OCI-LY7 (cell line): ENCODE results near the gene BOLA2B. TPM values are rescaled to one million over a fixed set of nuclear protein-coding genes. Genes with fewer than 3 reads are reported as not detected.
"Not testable (repeated sequence)": the region's sequence is repeated elsewhere in the genome, so short reads cannot be mapped to it uniquely, and the experiment has no call there.

Source experiments
- Bru-seq: library from RNA; stranded (reverse); fragments of 400-500 nt; gene quantifications from one replicate; lab custom pipeline; 2021; lab: Mats Ljungman, UMichigan
- BruChase-seq, 2 experiments: library from RNA; stranded (reverse); fragments of 400-500 nt; gene quantifications; one replicate each; lab custom pipeline; 2021; lab: Mats Ljungman, UMichigan
- BruUV-seq: library from RNA; stranded (reverse); fragments of 400-500 nt; replicated peaks from 2 replicates; lab custom pipeline; 2021; lab: Mats Ljungman, UMichigan
- CTCF ChIA-PET: fragments of 300-600 bp; sonication (Branson Sonifier 250); formaldehyde crosslinking; loops from one replicate; lab custom pipeline; 2022; ENCODE audit warnings: antibody characterized with exemption; ENCODE audit not compliant: unreplicated experiment; lab: Charles Lee
- POLR2A ChIA-PET: fragments of 300-600 bp; sonication (Branson Sonifier 250); formaldehyde crosslinking; loops from one replicate; lab custom pipeline; 2022; ENCODE audit warnings: antibody characterized with exemption; lab: Charles Lee
- DNase-seq: peaks from one replicate; pipeline ENCODE4 v3.0.0-alpha.2; 2015; ENCODE audit warnings: low spot score
- H2AFZ ChIP-seq: fragments of 200-600 bp; sonication (generic), shearing (Covaris generic); 2 replicates; pipeline ENCODE4 v1.6.1; 2014; ENCODE audit warnings: mild to moderate bottlenecking, antibody characterized with exemption, low read length, moderate library complexity
- H3K27ac ChIP-seq: fragments of 200-600 bp; sonication (generic); 2 replicates; pipeline ENCODE4 v1.5.1; 2014; ENCODE audit warnings: mixed run types, low read depth, mild to moderate bottlenecking, moderate library complexity, low read length, inconsistent platforms; ENCODE audit not compliant: poor library complexity, severe bottlenecking
- H3K36me3 ChIP-seq: fragments of 200-600 bp; sonication (generic); 2 replicates; pipeline ENCODE4 v1.6.1; 2014; ENCODE audit warnings: mild to moderate bottlenecking, antibody characterized with exemption, low read length, moderate library complexity, mixed read lengths; ENCODE audit not compliant: insufficient read depth
- H3K4me1 ChIP-seq: fragments of 200-600 bp; sonication (generic); 2 replicates; pipeline ENCODE4 v1.5.1; 2014; ENCODE audit warnings: mild to moderate bottlenecking, low read length; ENCODE audit not compliant: insufficient read depth, poor library complexity, severe bottlenecking
- H3K4me2 ChIP-seq: fragments of 200-600 bp; sonication (generic); 2 replicates; pipeline ENCODE4 v1.6.1; 2014; ENCODE audit warnings: mild to moderate bottlenecking, low read length
- H3K4me3 ChIP-seq: fragments of 200-600 bp; sonication (generic); 2 replicates; pipeline ENCODE4 v1.5.1; 2014; ENCODE audit warnings: mild to moderate bottlenecking, low read depth, low read length; ENCODE audit not compliant: poor library complexity, severe bottlenecking
- H3K79me2 ChIP-seq: fragments of 200-600 bp; sonication (generic); 2 replicates; pipeline ENCODE4 v1.6.1; 2016; ENCODE audit warnings: low read depth, mild to moderate bottlenecking, low read length, moderate library complexity, mixed read lengths; ENCODE audit not compliant: insufficient read depth
- H3K9me2 ChIP-seq: fragments of 200-600 bp; sonication (generic); 2 replicates; pipeline ENCODE4 v1.6.1; 2016; ENCODE audit warnings: mild to moderate bottlenecking, low read length, mixed read lengths; ENCODE audit not compliant: insufficient read depth
- H3K9me3 ChIP-seq: fragments of 200-600 bp; sonication (generic); 2 replicates; pipeline ENCODE4 v1.6.1; 2014; ENCODE audit warnings: mild to moderate bottlenecking, mixed run types, low read length, mixed read lengths
- H4K20me1 ChIP-seq: fragments of 200-600 bp; sonication (generic); 2 replicates; pipeline ENCODE4 v1.6.1; 2014; ENCODE audit warnings: mild to moderate bottlenecking, antibody characterized with exemption, low read length, moderate library complexity, mixed read lengths; ENCODE audit not compliant: insufficient read depth
- intact Hi-C: fragments of 100-400 bp; cut with micrococcal nuclease; formaldehyde crosslinking; loops from one replicate; pipeline ENCODE4 v1.10.0; 2022; ENCODE audit not compliant: unreplicated experiment
- long read RNA-seq: library from polyadenylated mRNA; stranded (forward); transcript quantifications from one replicate; pipeline ENCODE4 v2.0.0, GENCODE V29; 2022
- total RNA-seq, 2 experiments: library from RNA; depleted of rRNA in 1 of 2; stranded (reverse); fragments of >200 nt in 1 of 2; shearing (Covaris generic) in 1 of 2; gene quantifications; 2 replicates each; pipeline ENCODE4 v1.2.3, GENCODE V29; 2014 to 2022

BOLA2B gene
- 73.1 and 119 TPM in 2 replicates for total RNA-seq (2014; rRNA removed; shearing (Covaris generic))
- 169 and 179 TPM in 2 replicates for total RNA-seq (2022)
- Bru-seq, nascent RNA = not detected
- BruChase-seq, experiment 1, labeled RNA remaining after a 6-hour chase = percentile 30 among the genes with signal in this experiment
- percentile 32 among the genes with signal in this experiment for BruChase-seq, experiment 2, labeled RNA remaining after a 2-hour chase
- long read RNA-seq, transcript BOLA2B-201 (3 exons, 1,012 nt) = major isoform, 39 of 47 reads
- long read RNA-seq, partial matches to known transcripts = 0 of 47 reads
- long read RNA-seq, other reads (novel, unspliced or antisense) = 2 of 47 reads

DNA sequence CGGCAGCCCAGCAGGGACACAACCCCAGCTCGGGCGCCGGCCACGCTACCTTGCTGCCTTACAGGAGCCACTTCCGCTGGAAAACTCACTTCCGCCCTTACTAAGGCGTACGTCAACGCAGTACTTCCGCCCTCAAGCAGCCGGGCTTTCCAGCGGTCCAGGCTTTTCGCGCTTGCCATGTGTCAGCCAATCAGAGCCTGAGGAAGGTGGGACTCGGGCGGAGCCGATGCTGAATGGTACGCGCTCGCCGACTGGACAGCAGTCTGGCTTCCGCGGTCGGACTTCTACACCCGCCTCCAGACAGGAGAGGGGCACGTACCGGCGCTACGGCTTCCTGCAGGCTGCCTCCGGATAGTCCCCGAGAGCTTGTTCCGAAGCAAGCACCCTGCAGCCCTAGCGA lies at the start of gene BOLA2B, which contains the start of gene SLX1A:
Gene BOLA2B (minus strand): TSS at position 52 of the 400 bp plus-strand sequence. CDS start 71 bp downstream, outside the sequence.
Gene SLX1A (plus strand): TSS at position 261 of the 400 bp plus-strand sequence. CDS start 210 bp downstream, outside the sequence.
- CTCF ChIA-PET = not testable (repeated sequence)

DNA sequence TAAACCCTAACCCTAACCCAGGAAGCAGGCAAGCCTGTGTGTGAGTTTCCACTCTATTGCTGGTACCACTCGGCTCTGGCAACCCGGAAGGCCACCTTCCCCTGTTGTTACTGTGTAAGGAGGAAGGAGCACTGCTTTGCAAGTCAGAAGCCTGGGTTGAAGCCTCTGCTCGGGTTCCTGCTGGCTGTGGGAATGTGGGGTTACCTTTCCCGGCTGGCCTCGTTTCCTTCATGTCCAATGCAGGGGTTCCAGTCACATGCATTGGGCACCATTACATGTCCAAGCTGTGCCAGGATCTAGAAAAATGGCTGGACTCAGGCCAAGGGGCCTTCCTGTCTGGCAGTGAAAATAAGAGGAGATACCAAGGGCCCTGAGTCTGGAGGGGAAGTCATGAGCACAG lies 23.6 kb upstream of the BOLA2B start:
- intact Hi-C loops, H4K20me1 ChIP-seq, H3K4me1 ChIP-seq, DNase-seq, H3K36me3 ChIP-seq, H3K4me2 ChIP-seq, CTCF ChIA-PET, H3K9me2 ChIP-seq, H3K9me3 ChIP-seq, H3K79me2 ChIP-seq, H2AFZ ChIP-seq, POLR2A ChIA-PET, H3K4me3 ChIP-seq, H3K27ac ChIP-seq, BruUV-seq: not testable (repeated sequence)

More for the DNA sequence above, at the start of gene BOLA2B, which contains the start of gene SLX1A:
- H3K79me2 ChIP-seq, H3K4me1 ChIP-seq, BruUV-seq, H3K9me2 ChIP-seq, H3K4me2 ChIP-seq, H2AFZ ChIP-seq, H4K20me1 ChIP-seq, H3K9me3 ChIP-seq, intact Hi-C loops, DNase-seq, H3K27ac ChIP-seq, POLR2A ChIA-PET, H3K36me3 ChIP-seq: not testable (repeated sequence)
- peak within 1 kb of the TSS; percentile 60 for H3K4me3 ChIP-seq

DNA sequence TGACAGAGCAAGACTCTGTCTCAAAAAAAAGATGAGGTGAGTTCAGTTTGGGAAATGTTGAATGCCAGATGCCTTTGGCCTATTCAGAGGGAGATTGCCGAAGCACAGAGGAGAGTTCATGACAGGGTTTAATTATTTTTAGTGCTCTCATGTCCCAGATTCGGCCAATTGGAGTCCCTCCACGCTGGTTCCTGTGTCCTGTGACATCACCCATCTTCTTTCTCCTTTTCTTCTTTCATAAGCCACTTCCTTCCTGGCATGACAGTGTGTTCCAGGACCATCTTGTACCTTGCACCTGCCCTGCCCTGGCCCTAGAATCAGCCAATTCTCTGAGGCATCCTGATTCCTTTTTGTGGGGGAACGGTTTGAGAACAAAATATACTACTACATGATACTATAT lies 17.9 kb upstream of the BOLA2B start:
- H3K4me2 ChIP-seq, H3K27ac ChIP-seq, CTCF ChIA-PET, H2AFZ ChIP-seq, intact Hi-C loops, H4K20me1 ChIP-seq, H3K79me2 ChIP-seq, H3K4me3 ChIP-seq, H3K4me1 ChIP-seq, DNase-seq, H3K9me2 ChIP-seq, BruUV-seq, POLR2A ChIA-PET, H3K9me3 ChIP-seq, H3K36me3 ChIP-seq: not testable (repeated sequence)

DNA sequence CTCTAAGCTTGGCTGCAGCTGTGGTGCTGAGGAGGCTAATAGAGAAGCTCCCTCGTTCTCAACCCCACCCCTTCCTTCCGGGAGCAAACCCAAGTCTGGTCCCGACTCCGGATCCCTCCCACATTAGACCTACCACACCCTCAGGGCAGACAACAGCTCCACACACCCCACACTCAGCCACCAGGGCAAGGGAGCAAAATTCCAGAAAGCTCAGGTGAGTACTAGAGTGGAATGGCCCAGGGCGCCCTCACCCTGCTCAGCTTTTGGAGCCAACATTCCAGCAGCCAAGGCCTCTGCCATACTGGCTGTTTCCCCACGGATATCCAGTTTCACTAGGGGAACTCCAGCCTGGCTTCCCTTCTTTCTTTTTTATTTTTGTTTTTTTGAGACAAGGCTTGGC lies 15.6 kb upstream of the BOLA2B start:
- H3K4me2 ChIP-seq, POLR2A ChIA-PET: not testable (repeated sequence)

DNA sequence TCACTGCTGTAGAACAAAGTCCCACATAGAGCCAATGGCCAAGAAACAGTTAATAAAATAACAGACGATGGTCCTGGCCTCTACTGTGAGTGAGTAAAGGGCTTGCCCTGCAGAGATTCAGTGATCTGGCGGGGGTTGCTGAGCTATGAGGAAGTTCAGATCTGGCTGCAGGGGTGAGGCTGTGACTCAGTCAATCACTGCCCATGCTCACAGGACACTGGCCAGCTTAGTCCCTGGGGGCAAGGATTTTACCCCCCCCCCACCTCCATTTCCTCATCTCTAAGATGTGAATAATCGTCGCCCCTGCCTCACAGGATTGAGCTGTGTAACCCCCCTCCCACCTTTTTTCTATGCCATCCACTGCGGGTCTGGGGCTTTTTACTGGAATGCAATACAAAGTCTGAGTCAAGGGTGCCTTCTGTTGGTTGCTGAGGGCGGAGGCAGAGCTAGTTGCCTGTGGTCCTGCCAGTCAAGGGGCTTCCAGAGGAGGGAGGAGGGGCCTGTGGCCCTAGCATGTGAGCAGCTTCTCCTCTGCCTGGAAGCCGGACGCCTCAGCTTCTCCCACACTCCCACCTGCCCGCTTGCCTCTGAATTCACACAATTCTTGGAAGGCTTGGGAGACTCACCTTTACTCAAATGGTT lies 13.7 kb upstream of the BOLA2B start:
- H3K27ac ChIP-seq, DNase-seq, H3K9me2 ChIP-seq, H3K79me2 ChIP-seq, H3K4me3 ChIP-seq, H3K9me3 ChIP-seq, intact Hi-C loops, CTCF ChIA-PET, POLR2A ChIA-PET, H3K4me1 ChIP-seq, H3K36me3 ChIP-seq, H3K4me2 ChIP-seq, H2AFZ ChIP-seq, H4K20me1 ChIP-seq: not testable (repeated sequence)
- TSS peak; percentile 69 for BruUV-seq

More for the DNA sequence above, 15.6 kb upstream of the BOLA2B start:
- H2AFZ ChIP-seq, H3K36me3 ChIP-seq, H3K27ac ChIP-seq, H3K4me3 ChIP-seq, H4K20me1 ChIP-seq, H3K9me2 ChIP-seq, H3K4me1 ChIP-seq, H3K79me2 ChIP-seq, CTCF ChIA-PET, H3K9me3 ChIP-seq, intact Hi-C loops, DNase-seq, BruUV-seq: not testable (repeated sequence)

DNA sequence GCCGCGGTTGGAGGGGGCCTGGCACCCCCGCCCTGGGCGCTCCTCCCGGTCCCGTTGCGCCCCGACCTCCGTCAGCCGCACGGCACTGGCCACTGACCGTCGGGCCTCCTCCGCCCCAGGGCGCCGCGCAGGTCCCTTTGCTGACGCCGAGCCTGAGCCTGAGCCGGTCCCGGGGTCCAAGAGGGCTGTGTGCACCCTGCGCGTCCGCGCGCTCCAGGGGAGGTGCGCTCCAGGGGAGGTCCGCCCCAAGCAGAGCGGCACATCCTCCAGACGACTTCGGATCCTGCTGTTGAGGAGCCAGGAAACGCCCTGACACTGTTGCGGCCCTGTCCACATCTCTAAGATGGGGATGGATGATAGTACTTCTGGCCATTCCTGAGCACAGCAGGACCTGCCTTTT lies 12.8 kb upstream of the BOLA2B start:
- Histone ChIP-seq H3K4me3 (peak overlapping the region; percentile 36), H3K4me2 (peak overlapping the region; percentile 47; the same call in 1 of the 2 replicates)
- H3K36me3 ChIP-seq, BruUV-seq, H3K27ac ChIP-seq, H3K9me2 ChIP-seq, intact Hi-C loops, H3K4me1 ChIP-seq, H2AFZ ChIP-seq, H4K20me1 ChIP-seq, CTCF ChIA-PET, POLR2A ChIA-PET, H3K9me3 ChIP-seq, DNase-seq, H3K79me2 ChIP-seq: not testable (repeated sequence)
